NCI-H2107 treated with DMSO at 0.1 percent for 48 hours (cell line): ENCODE data around the gene CACNA2D3.

Experiments used
- DNase-seq: peaks from one replicate; lab custom pipeline; 2025; ENCODE audit not compliant: unreplicated experiment; lab: John Stamatoyannopoulos, UW

Gene CACNA2D3

GRCh38 chr3:54518011-54518675 lies 395.8 kb downstream of the CACNA2D3 start:
- DNase-seq, result no peak

GRCh38 chr3:54519493-54519892 lies 397.1 kb downstream of the CACNA2D3 start:
- DNase-seq, result no peak

DNA sequence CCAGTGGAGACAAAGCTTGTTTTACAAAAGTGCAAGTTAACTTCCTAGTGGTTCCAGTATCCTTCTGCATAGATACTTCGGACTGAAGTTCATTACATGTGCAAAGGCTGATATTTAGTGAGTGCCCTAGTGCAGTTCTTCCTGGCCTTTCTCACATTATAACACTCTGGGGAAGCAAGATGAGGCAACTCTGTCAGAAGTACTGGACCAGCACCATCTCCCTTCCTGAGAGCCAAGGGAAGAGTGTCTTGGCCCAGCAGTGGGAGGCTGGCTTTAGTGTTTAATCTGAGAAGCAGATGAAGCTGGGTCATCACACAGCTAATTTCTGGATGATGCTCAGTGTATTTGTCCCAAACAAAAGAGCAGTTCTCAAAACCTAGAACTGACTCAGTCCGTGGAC lies 397.7 kb downstream of the CACNA2D3 start:
- DNase-seq, result no peak

- no peak for DNase-seq
These were observed 405.2 kb downstream of the CACNA2D3 start for GRCh38 chr3:54527521-54527920.

- no peak for DNase-seq
These were observed 405.6 kb downstream of the CACNA2D3 start for GRCh38 chr3:54527953-54528352.

DNA sequence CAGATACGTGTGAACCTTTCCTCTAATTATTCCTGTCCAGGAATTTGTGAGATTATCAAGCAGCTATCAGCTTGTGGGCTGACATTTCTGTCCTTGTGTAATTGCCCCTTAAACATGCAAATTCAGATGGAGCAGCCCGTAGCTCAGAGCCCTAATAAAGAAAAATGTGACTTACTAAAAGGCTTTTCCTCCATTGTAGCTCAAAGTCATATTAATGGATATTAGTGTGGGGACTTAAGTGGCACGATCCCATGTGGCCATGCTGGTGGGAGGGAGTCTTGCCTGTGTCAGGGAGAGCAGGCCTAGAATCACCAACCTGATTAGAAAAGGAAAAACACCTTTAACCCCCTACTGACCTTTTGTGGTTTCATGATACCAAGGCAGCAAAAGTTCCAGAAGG lies 406.3 kb downstream of the CACNA2D3 start:
- no peak for DNase-seq

GRCh38 chr3:54530091-54530490 lies 407.7 kb downstream of the CACNA2D3 start:
- no peak for DNase-seq

DNA sequence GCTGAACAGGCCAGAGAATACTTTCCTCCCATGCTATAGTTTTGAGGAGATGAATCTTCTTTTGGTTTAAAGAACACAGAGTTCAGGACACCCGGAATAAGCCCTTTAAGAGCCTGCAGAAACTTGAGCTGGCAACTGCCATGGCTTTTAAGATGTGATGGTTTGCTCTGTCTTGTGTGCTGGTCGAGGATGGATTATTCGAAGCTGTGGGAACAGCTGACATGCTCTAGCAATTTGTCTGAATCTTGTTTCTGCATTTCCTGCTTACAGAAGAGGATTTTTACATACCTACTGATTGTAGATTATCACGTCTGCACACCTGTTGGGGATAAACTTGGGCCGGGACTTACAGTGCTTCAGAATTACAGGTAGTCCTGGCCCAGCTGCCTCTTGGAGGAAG lies 408.6 kb downstream of the CACNA2D3 start:
- no peak for DNase-seq

- no peak for DNase-seq
These were observed 409.4 kb downstream of the CACNA2D3 start for GRCh38 chr3:54531741-54532140.

- no peak for DNase-seq
These were observed 411.5 kb downstream of the CACNA2D3 start for GRCh38 chr3:54533856-54534255.

- DNase-seq, result no peak
These were observed 413.3 kb downstream of the CACNA2D3 start for GRCh38 chr3:54535619-54536018.

DNA sequence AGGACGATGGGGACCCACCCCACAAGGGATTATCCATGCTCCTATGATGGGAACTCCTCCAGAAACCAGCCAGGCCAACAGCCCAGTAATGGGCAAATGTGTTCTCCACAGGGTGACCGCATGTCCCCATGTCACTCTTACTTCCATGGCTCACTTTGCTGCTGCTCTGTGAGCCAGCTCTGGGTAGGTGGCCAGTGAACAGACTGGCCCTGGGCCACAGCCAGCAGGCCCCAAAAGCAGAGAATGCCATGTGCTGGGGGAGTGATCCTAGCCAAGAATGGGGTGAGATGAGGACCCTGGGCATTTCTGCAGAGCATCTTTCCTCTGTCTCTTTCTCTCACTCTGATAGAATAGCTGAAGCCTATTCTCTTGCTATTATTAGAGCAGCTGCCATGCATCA lies 414.1 kb downstream of the CACNA2D3 start:
- no peak for DNase-seq

DNA sequence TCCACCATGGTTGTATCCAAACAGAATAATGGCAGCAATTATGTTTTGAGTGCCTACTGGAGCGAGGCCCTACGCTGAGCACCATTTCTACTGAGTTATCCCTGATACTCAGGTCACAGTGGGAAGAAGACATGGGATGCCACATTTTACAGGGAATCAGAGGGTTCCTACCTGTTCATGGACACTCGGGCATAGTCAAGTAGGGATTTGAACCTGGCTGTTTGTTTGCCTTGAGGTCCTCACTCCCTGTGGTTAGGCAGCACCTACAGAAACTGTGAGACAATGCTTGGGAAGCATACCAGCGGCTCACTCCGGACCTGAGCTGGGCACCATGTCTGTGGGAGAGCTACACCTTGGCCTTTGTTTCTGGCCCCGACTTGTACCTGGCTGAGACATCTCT lies 415.2 kb downstream of the CACNA2D3 start:
- DNase-seq, result no peak

DNA sequence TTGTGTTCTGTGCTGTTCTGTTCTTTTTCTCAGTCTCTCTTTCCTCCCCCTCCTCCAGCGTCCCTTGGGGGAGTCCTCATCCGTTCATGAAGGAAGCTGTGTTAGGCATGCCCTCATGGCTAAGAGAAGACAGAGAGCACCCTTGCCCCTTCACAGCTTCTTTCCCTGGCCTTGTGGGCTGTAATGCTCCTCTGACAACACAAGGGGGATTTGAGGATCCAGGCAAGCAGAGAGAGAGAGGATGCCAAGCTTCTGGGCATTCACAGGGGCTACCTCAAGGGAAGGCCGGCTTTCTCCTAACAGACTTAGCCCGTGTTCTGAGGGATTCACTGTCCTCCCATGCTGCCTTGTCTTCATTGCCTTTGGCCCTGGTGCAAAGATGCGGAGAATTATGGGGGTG lies 416.0 kb downstream of the CACNA2D3 start:
- no peak for DNase-seq

DNA sequence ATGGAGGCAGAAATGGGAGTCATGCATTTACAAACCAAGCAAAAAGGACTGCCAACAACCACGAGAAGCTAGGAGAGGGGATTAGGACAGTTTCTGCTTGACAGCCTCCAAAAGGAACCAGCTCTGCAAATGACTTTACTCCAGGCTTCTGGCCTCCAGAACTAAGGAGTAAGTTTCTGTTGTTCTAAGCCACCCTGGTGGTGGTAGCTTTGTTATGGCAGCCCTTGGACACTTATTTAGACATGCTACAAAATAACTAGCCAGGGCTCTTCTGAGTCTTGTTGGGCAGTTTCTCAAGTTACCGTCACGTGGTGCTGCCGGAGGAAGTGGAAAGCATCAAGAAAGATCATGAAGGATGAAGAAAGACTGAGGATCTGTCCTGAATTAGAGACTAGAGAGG lies 419.0 kb downstream of the CACNA2D3 start:
- DNase-seq, result no peak

DNA sequence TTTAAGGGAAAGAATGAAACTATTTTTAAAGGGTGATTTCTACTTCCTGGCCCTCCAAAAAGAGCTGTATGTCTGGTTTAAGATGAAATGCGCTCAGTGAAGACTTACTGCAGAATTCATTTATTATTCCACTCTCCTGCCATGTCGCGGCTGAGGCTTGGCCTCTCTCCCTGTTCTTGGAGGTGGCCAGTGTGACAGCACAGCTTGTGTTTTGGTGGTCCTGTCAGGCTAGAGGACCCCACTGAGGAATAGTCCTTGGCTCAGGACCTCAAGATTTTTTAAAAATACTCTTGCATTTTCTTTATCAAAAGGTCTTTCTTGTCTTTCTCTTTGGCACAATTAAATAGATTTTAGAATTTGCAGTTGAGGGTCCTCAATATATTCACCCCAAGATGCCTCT lies 421.1 kb downstream of the CACNA2D3 start:
- no peak for DNase-seq

- no peak for DNase-seq
These were observed 424.7 kb downstream of the CACNA2D3 start for GRCh38 chr3:54547051-54547450.

DNA sequence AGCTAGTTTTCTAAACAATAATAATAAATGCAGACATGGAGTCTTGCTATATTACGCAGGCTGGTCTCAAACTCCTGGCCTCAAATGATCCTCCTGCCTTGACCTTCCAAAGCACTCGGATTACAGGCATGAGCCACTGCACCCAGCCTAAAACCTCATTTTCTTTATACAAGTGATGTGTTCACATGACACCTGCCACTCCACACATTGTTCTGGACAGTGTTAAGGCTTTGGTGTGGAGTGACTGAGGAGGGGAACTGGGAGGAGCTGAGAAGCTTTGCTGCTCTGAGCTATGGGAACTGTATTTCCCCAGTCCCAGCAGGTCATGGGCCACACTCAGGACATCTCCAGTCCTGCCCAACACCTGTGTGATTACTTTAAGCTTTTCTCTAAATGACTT lies 425.5 kb downstream of the CACNA2D3 start:
- no peak for DNase-seq

- no peak for DNase-seq
These were observed 427.4 kb downstream of the CACNA2D3 start for GRCh38 chr3:54549607-54550220.

DNA sequence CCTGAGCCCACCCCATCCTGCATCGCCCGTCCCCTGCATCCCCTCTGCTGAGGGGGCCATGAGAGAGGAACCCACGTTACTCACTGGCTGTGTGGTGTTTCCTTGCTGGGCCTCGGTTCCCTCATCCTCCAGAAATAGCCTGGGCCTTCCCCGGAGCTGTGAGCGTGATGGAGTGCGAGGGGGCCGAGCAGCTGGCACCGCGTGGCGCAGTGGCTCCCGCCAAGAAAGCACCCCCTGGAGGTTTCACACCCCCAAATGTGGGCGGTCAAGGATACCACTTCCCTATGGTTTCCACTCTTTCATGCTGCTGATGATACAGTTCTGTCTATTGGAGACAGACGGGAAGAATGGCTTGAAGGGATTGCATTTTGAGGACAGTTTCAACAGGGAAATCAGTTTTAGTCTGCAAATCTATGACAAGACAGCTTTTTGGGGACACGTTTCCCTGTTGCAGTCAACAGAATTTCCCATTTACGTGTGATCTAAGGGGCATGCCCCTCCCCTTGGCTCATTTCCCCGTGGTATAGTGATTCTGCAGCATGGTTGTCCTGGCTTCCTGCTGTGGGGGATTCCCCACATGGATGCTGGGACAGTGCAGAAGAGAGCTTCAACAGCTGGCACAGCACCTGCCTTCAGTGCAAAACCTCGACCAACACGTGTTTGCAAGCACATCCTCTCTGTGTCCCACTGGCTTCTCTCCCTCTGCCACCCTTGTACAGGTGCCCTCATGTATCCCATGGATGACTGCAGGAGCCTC lies 428.0 kb downstream of the CACNA2D3 start:
- DNase-seq, result no peak

DNA sequence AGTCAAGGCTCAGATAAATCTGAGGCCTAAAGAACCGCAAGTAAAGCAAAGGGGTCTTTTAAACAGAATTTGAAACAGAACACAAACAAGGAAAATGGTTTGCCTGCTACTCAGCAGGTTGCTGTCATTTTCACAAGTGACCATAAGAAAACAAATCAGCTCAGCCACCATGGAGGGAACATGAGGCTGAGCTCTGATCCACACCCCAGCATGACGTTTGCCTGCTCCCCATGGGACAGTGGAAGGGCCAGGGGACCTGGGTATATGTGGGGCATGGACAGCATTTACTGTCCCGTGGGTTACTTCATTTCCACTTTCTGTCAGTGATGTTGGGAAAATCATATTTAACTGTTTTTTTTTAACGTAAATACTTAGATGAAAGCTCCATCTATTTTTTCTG lies 434.3 kb downstream of the CACNA2D3 start:
- no peak for DNase-seq
